Keratinocyte (primary cell): ENCODE measurements around the gene SIPA1. TPM values are rescaled to one million over a fixed set of nuclear protein-coding genes. Genes with fewer than 3 reads are reported as not detected.

Source experiments
- DNase-seq: peaks from one replicate; pipeline ENCODE4 v3.0.0-alpha.2; 2011; ENCODE audit warnings: low read depth, missing footprints, low spot score
- FAIRE-seq: peaks from 2 replicates; lab custom pipeline; 2011; peaks lifted over from hg19 to GRCh38; lab: Jason Lieb, UNC
- H2AFZ ChIP-seq: 2 replicates; pipeline ENCODE4 v1.6.0; 2012; ENCODE audit warnings: low read length, control low read depth, inconsistent platforms; ENCODE audit not compliant: control insufficient read depth
- H3K27ac ChIP-seq: 2 replicates; pipeline ENCODE4 v1.5.1; 2011; ENCODE audit warnings: low read length; ENCODE audit not compliant: control insufficient read depth, insufficient read depth
- H3K27me3 ChIP-seq: 3 replicates; pipeline ENCODE4 v1.6.0; 2011; ENCODE audit warnings: low read length; ENCODE audit not compliant: control insufficient read depth, insufficient read depth; ENCODE audit errors: extremely low read depth
- H3K36me3 ChIP-seq, 2 experiments: 2 replicates in 1 of 2; 3 replicates in 1 of 2; pipeline ENCODE4 v1.5.1; 2011; ENCODE audit warnings: low read length in 2 of 2, mild to moderate bottlenecking in 1 of 2; ENCODE audit not compliant: control insufficient read depth in 2 of 2, insufficient read depth in 2 of 2; ENCODE audit errors: extremely low read depth in 1 of 2
- H3K4me1 ChIP-seq: 3 replicates; pipeline ENCODE4 v1.5.1; 2011; ENCODE audit warnings: low read length; ENCODE audit not compliant: control insufficient read depth, insufficient read depth; ENCODE audit errors: extremely low read depth
- H3K4me2 ChIP-seq: 3 replicates; pipeline ENCODE4 v1.6.0; 2011; ENCODE audit warnings: low read depth, low read length; ENCODE audit not compliant: control insufficient read depth, insufficient read depth; ENCODE audit errors: extremely low read depth
- H3K4me3 ChIP-seq, 3 experiments: fragments of 200-600 bp in 1 of 3; sonication (generic) in 1 of 3; 2 replicates in 2 of 3; 3 replicates in 1 of 3; pipeline ENCODE4 v1.5.1; 2011 to 2016; ENCODE audit warnings: low read length in 3 of 3, mild to moderate bottlenecking in 3 of 3, control low read depth in 2 of 3, inconsistent platforms in 1 of 3, low read depth in 1 of 3, mixed read lengths in 1 of 3, mixed run types in 1 of 3, moderate library complexity in 1 of 3; ENCODE audit not compliant: control insufficient read depth in 2 of 3, insufficient read depth in 2 of 3; ENCODE audit errors: extremely low read depth in 1 of 3
- H3K79me2 ChIP-seq: 2 replicates; pipeline ENCODE4 v1.6.0; 2012; ENCODE audit warnings: low read length; ENCODE audit not compliant: control insufficient read depth, insufficient read depth
- H3K9ac ChIP-seq: 3 replicates; pipeline ENCODE4 v1.6.0; 2011; ENCODE audit warnings: low read length; ENCODE audit not compliant: control insufficient read depth, insufficient read depth; ENCODE audit errors: extremely low read depth
- H3K9me1 ChIP-seq: 3 replicates; pipeline ENCODE4 v1.6.0; 2011; ENCODE audit warnings: low read length; ENCODE audit not compliant: control insufficient read depth, insufficient read depth; ENCODE audit errors: extremely low read depth
- H3K9me3 ChIP-seq: 2 replicates; pipeline ENCODE4 v1.5.1; 2012; ENCODE audit warnings: low read depth, low read length; ENCODE audit not compliant: control insufficient read depth
- H4K20me1 ChIP-seq: 3 replicates; pipeline ENCODE4 v1.6.0; 2011; ENCODE audit warnings: low read length; ENCODE audit not compliant: control insufficient read depth, insufficient read depth; ENCODE audit errors: extremely low read depth
- CTCF ChIP-seq, 3 experiments: IDR thresholded peaks in 1 of 3; conservative IDR thresholded peaks in 1 of 3; optimal IDR thresholded peaks in 1 of 3; 2 replicates in 2 of 3; 3 replicates in 1 of 3; pipeline versions ENCODE3 to v1.5.1; 2011; ENCODE audit warnings: low read length in 3 of 3, mild to moderate bottlenecking in 3 of 3, moderate library complexity in 2 of 3, control low read depth in 1 of 3, inconsistent platforms in 1 of 3; ENCODE audit not compliant: insufficient read depth in 2 of 3; ENCODE audit errors: extremely low read depth in 1 of 3
- EZH2 ChIP-seq: IDR thresholded peaks from one replicate; pipeline ENCODE4 v1.6.1; 2012; ENCODE audit warnings: inconsistent platforms, mild to moderate bottlenecking, low read length, moderate library complexity
- dilution Hi-C: fragments of 300-500 bp; cut with MboI; formaldehyde crosslinking; loops from one replicate; pipeline ENCODE4 v1.7.0; 2020; ENCODE audit warnings: low sequenced_read_pairs; ENCODE audit not compliant: extremely low pct_ligation_motif_present
- polyA plus RNA-seq, 5 experiments: library from polyadenylated mRNA; depleted of rRNA in 3 of 5; stranded (reverse) in 3 of 5; stranded (forward) in 1 of 5; unstranded in 1 of 5; fragments of >200 nt; gene quantifications; 1 replicate in 1 of 5; 2 replicates in 3 of 5; 3 replicates in 1 of 5; pipeline versions ENCODE4 v1.2.1 to v1.2.3, GENCODE V29; 2011 to 2012; ENCODE audit warnings: missing spikeins in 2 of 5, low read depth in 1 of 5, low replicate concordance in 1 of 5

Gene SIPA1
- polyA plus RNA-seq, 1 donor (not counting 4 experiments of a cell fraction or from before 2014, with no cell fraction given), result 4.5 TPM

- Histone ChIP-seq H3K9me1 (no peaks in the 10 kb centered on the region), H2AFZ (peak overlapping the region; percentile 93), H4K20me1 (no peaks in the 10 kb centered on the region), H3K79me2 (peaks cover 23% of the 10 kb centered on the region), H3K4me1 (peaks cover 12% of the 10 kb centered on the region), H3K4me3 (peak overlapping the region; percentile 70 to 98 (median 82)), H3K27ac (peak overlapping the region; percentile 97), H3K4me2 (peak overlapping the region; percentile 90), H3K27me3 (no peaks in the 10 kb centered on the region), H3K36me3 (peaks cover 22 to 23% of the 10 kb centered on the region in 2 experiments), H3K9ac (peak overlapping the region; percentile 97), H3K9me3 (no peaks in the 10 kb centered on the region)
- FAIRE-seq (no peak), DNase-seq (no peak)
- no peak for TF ChIP-seq CTCF (optimal IDR thresholded peaks at IDR 0.05 in 1 of 3, IDR thresholded peaks at IDR 0.05 in 1 of 3, conservative IDR thresholded peaks at IDR 0.05 in 1 of 3; ENCODE audit: extremely low read depth in 1 of 3, insufficient read depth in 2 of 3, low read length in 3 of 3)
- no peak for TF ChIP-seq EZH2
- dilution Hi-C loops, result no loop called here
Observed at GRCh38 chr11:65663639-65664200, 25.8 kb downstream of the SIPA1 start.

- H3K9me1 ChIP-seq, result no peaks in the 10 kb centered on the region
- H2AFZ ChIP-seq, result no peak overlapping the region
- H3K27me3 ChIP-seq, result no peaks in the 10 kb centered on the region
- no peak overlapping the region for H3K27ac ChIP-seq
- H3K9me3 ChIP-seq, result no peaks in the 10 kb centered on the region
- H3K4me3 ChIP-seq, result no peak overlapping the region
- no peak overlapping the region for H3K4me2 ChIP-seq
- dilution Hi-C loops, result no loop called here
- H3K4me1 ChIP-seq, result no peaks in the 10 kb centered on the region
- no peak for FAIRE-seq
- TF ChIP-seq EZH2 (no peak), CTCF (optimal IDR thresholded peaks at IDR 0.05 in 1 of 3, IDR thresholded peaks at IDR 0.05 in 1 of 3, conservative IDR thresholded peaks at IDR 0.05 in 1 of 3; ENCODE audit: extremely low read depth in 1 of 3, insufficient read depth in 2 of 3, low read length in 3 of 3) (no peak)
- no peak for DNase-seq
- H3K36me3 ChIP-seq, result no peaks in the 10 kb centered on the region
- no peak overlapping the region for H3K9ac ChIP-seq
- H3K79me2 ChIP-seq, result no peaks in the 10 kb centered on the region
- H4K20me1 ChIP-seq, result no peaks in the 10 kb centered on the region
Observed at GRCh38 chr11:65672180-65672860, 34.4 kb downstream of the SIPA1 start.
